HEK293T (cell line): ENCODE data around the gene PLCB1.

Source experiments
- BHLHE40 ChIP-seq: fragments of 450-650 bp; IDR thresholded peaks from 2 replicates; pipeline ENCODE4 v1.6.1; 2016; ENCODE audit warnings: mild to moderate bottlenecking, moderate library complexity, borderline replicate concordance
- CTBP1 ChIP-seq: fragments of 450-650 bp; IDR thresholded peaks from 2 replicates; pipeline ENCODE4 v1.6.1; 2016; ENCODE audit warnings: borderline replicate concordance
- FOXA1 ChIP-seq: fragments of 450-650 bp; IDR thresholded peaks from 2 replicates; pipeline ENCODE4 v1.6.1; 2016; ENCODE audit warnings: mild to moderate bottlenecking
- FOXK2 ChIP-seq: fragments of 450-650 bp; IDR thresholded peaks from 2 replicates; pipeline ENCODE4 v1.6.1; 2016; ENCODE audit warnings: mild to moderate bottlenecking
- HDGF ChIP-seq: fragments of 450-650 bp; IDR thresholded peaks from 2 replicates; pipeline ENCODE4 v1.6.1; 2017; ENCODE audit warnings: antibody characterized with exemption, borderline replicate concordance
- LEF1 ChIP-seq: fragments of 450-650 bp; IDR thresholded peaks from 2 replicates; pipeline ENCODE4 v1.6.1; 2017; ENCODE audit warnings: mild to moderate bottlenecking, borderline replicate concordance
- ZNF384 ChIP-seq: fragments of 450-650 bp; IDR thresholded peaks from 2 replicates; pipeline ENCODE4 v1.6.1; 2016

- no peak for TF ChIP-seq BHLHE40
- no peak for TF ChIP-seq ZNF384
- no peak for TF ChIP-seq FOXK2
- TF ChIP-seq HDGF = no peak
- TF ChIP-seq FOXA1 = no peak
- TF ChIP-seq CTBP1 = no peak
- no peak for TF ChIP-seq LEF1
These were observed 645.8 kb downstream of the PLCB1 start for GRCh38 chr20:8777911-8778310.
